H1 (cell line): ENCODE data around the gene MCRS1. TPM values are rescaled to one million over a fixed set of nuclear protein-coding genes. Genes with fewer than 3 reads are reported as not detected.

Experiments
- CTCF ChIA-PET: fragments of 300-600 bp; sonication (Branson Sonifier 250); formaldehyde crosslinking; loops from one replicate; lab custom pipeline; 2021; ENCODE audit not compliant: partially characterized antibody; lab: Charles Lee
- POLR2A ChIA-PET: fragments of 300-600 bp; sonication (Branson Sonifier 250); formaldehyde crosslinking; loops from one replicate; lab custom pipeline; 2021; ENCODE audit warnings: inconsistent platforms; ENCODE audit not compliant: partially characterized antibody; lab: Charles Lee
- DNase-seq, 2 experiments: peaks; one replicate each; pipeline versions ENCODE4 v3.0.0 to v3.0.0-alpha.2; 2010 to 2022; ENCODE audit warnings: low spot score in 2 of 2, low read depth in 1 of 2, mixed read lengths in 1 of 2
- FAIRE-seq: peaks from 2 replicates; lab custom pipeline; 2011; peaks lifted over from hg19 to GRCh38; lab: Jason Lieb, UNC
- H2AFZ ChIP-seq: 2 replicates; pipeline ENCODE4 v1.8.1; 2012; ENCODE audit warnings: low read length, inconsistent platforms
- H2AK5ac ChIP-seq: 2 replicates; pipeline ENCODE4 v1.6.1; 2013; ENCODE audit warnings: low read depth, low read length
- H2BK120ac ChIP-seq: replicated peaks from 2 replicates; pipeline ENCODE3; 2013; ENCODE audit warnings: low read depth, low read length, inconsistent platforms
- H2BK12ac ChIP-seq: 2 replicates; pipeline ENCODE4 v1.6.1; 2013; ENCODE audit warnings: low read depth, low read length
- H2BK15ac ChIP-seq: 2 replicates; pipeline ENCODE4 v1.6.1; 2013; ENCODE audit warnings: low read length
- H2BK20ac ChIP-seq: 2 replicates; pipeline ENCODE4 v1.6.1; 2013; ENCODE audit warnings: low read length
- H2BK5ac ChIP-seq: 2 replicates; pipeline ENCODE4 v1.6.1; 2013; ENCODE audit warnings: low read depth, low read length
- H3K14ac ChIP-seq: 2 replicates; pipeline ENCODE4 v1.6.1; 2013; ENCODE audit warnings: inconsistent platforms; ENCODE audit not compliant: insufficient read length
- H3K18ac ChIP-seq: 2 replicates; pipeline ENCODE4 v1.6.1; 2013; ENCODE audit warnings: low read length; ENCODE audit errors: extremely low read depth
- H3K23ac ChIP-seq: 2 replicates; pipeline ENCODE4 v1.6.1; 2013; ENCODE audit warnings: inconsistent platforms; ENCODE audit not compliant: insufficient read length
- H3K23me2 ChIP-seq: 2 replicates; pipeline ENCODE4 v1.6.1; 2013; ENCODE audit warnings: low read depth, low read length
- H3K27ac ChIP-seq: 2 replicates; pipeline ENCODE4 v1.6.1; 2011; ENCODE audit warnings: low read depth, low read length, inconsistent platforms
- H3K27me3 ChIP-seq, 4 experiments: replicated peaks in 1 of 4; 1 replicate in 1 of 4; 2 replicates in 3 of 4; pipeline versions ENCODE4 v1.6.1 to v1.8.1; 2011 to 2013; ENCODE audit warnings: low read length in 3 of 4, mild to moderate bottlenecking in 3 of 4, inconsistent platforms in 2 of 4, mixed read lengths in 2 of 4, moderate library complexity in 1 of 4; ENCODE audit not compliant: control insufficient read depth in 3 of 4, insufficient read depth in 3 of 4; ENCODE audit errors: extremely low read depth in 1 of 4
- H3K36me3 ChIP-seq, 4 experiments: 2 replicates each; pipeline versions ENCODE4 v1.6.1 to v1.8.1; 2011 to 2013; ENCODE audit warnings: mild to moderate bottlenecking in 4 of 4, low read length in 3 of 4, moderate library complexity in 2 of 4, control low read depth in 1 of 4, inconsistent platforms in 1 of 4; ENCODE audit not compliant: insufficient read depth in 4 of 4, control insufficient read depth in 2 of 4
- H3K4ac ChIP-seq: replicated peaks from 2 replicates; pipeline ENCODE3; 2013; ENCODE audit warnings: low read length, low read depth, mixed read lengths, inconsistent platforms; ENCODE audit not compliant: insufficient read length
- H3K4me1 ChIP-seq, 4 experiments: replicated peaks in 1 of 4; 1 replicate in 1 of 4; 2 replicates in 3 of 4; pipeline versions ENCODE4 v1.6.1 to v1.8.1; 2011 to 2013; ENCODE audit warnings: low read length in 3 of 4, inconsistent platforms in 2 of 4, mixed read lengths in 1 of 4; ENCODE audit not compliant: insufficient read depth in 4 of 4, control insufficient read depth in 3 of 4
- H3K4me2 ChIP-seq, 2 experiments: 2 replicates each; pipeline versions ENCODE4 v1.6.1 to v1.8.1; 2011 to 2013; ENCODE audit warnings: low read depth in 2 of 2, low read length in 2 of 2, control low read depth in 1 of 2, inconsistent platforms in 1 of 2, mild to moderate bottlenecking in 1 of 2; ENCODE audit not compliant: insufficient read depth in 1 of 2
- H3K4me3 ChIP-seq, 4 experiments: fragments of 200-600, 300-600 bp in 1 of 4; sonication (generic), shearing (Covaris generic), sonication (Bioruptor Twin) in 1 of 4; 2 replicates each; pipeline versions ENCODE4 v1.5.1 to v1.8.1; 2011 to 2016; ENCODE audit warnings: low read length in 4 of 4, low read depth in 3 of 4, control low read depth in 2 of 4, inconsistent platforms in 2 of 4, mild to moderate bottlenecking in 2 of 4, mixed read lengths in 1 of 4, moderate library complexity in 1 of 4; ENCODE audit not compliant: insufficient read depth in 2 of 4; ENCODE audit errors: extremely low read depth in 1 of 4
- H3K56ac ChIP-seq: replicated peaks from 2 replicates; pipeline ENCODE3; 2013; ENCODE audit warnings: low read depth, mild to moderate bottlenecking, mixed read lengths, low read length, inconsistent platforms; ENCODE audit not compliant: insufficient read length
- H3K79me1 ChIP-seq: 2 replicates; pipeline ENCODE4 v1.6.1; 2013; ENCODE audit warnings: low read depth, low read length, control low read depth
- H3K79me2 ChIP-seq, 2 experiments: 2 replicates each; pipeline versions ENCODE4 v1.6.1 to v1.8.1; 2012 to 2013; ENCODE audit warnings: low read length in 2 of 2, mild to moderate bottlenecking in 2 of 2, inconsistent platforms in 1 of 2; ENCODE audit not compliant: insufficient read depth in 2 of 2, control insufficient read depth in 1 of 2
- H3K9ac ChIP-seq, 4 experiments: replicated peaks in 1 of 4; 1 replicate in 1 of 4; 2 replicates in 3 of 4; pipeline versions ENCODE4 v1.6.1 to v1.8.1; 2011 to 2013; ENCODE audit warnings: low read depth in 3 of 4, low read length in 3 of 4, control low read depth in 2 of 4, mild to moderate bottlenecking in 2 of 4, moderate library complexity in 2 of 4, inconsistent platforms in 1 of 4; ENCODE audit errors: extremely low read depth in 1 of 4
- H3K9me3 ChIP-seq, 2 experiments: 2 replicates each; pipeline versions ENCODE4 v1.6.1 to v1.8.1; 2012 to 2013; ENCODE audit warnings: mild to moderate bottlenecking in 2 of 2, moderate library complexity in 2 of 2, control low read depth in 1 of 2, inconsistent platforms in 1 of 2, low read depth in 1 of 2, low read length in 1 of 2, mixed read lengths in 1 of 2; ENCODE audit not compliant: insufficient read depth in 2 of 2
- H4K20me1 ChIP-seq, 2 experiments: replicated peaks in 1 of 2; 2 replicates each; pipeline versions ENCODE3 to v1.8.1; 2011 to 2013; ENCODE audit warnings: inconsistent platforms in 2 of 2, low read length in 2 of 2, mild to moderate bottlenecking in 1 of 2; ENCODE audit not compliant: insufficient read depth in 2 of 2, control insufficient read depth in 1 of 2
- H4K5ac ChIP-seq: 2 replicates; pipeline ENCODE4 v1.6.1; 2013; ENCODE audit warnings: low read length, low read depth, mixed read lengths, inconsistent platforms; ENCODE audit not compliant: insufficient read length
- H4K8ac ChIP-seq: 2 replicates; pipeline ENCODE4 v1.8.0; 2013; ENCODE audit warnings: mild to moderate bottlenecking, moderate library complexity, low read length, inconsistent platforms; ENCODE audit not compliant: insufficient read depth; ENCODE audit errors: extremely low read depth
- H4K91ac ChIP-seq: replicated peaks from 2 replicates; pipeline ENCODE3; 2013; ENCODE audit warnings: low read length, mixed read lengths, inconsistent platforms; ENCODE audit not compliant: insufficient read length
- BACH1 ChIP-seq: IDR thresholded peaks from 2 replicates; pipeline ENCODE4 v1.6.1; 2012; ENCODE audit warnings: low read length, improper control_type of control experiment
- HDAC6 ChIP-seq: IDR thresholded peaks from one replicate; pipeline ENCODE4 v1.7.1; 2012; ENCODE audit warnings: low read depth, mild to moderate bottlenecking, inconsistent platforms, low read length, moderate library complexity
- MAX ChIP-seq: IDR thresholded peaks from 2 replicates; pipeline ENCODE4 v1.6.1; 2012; ENCODE audit warnings: inconsistent platforms
- RAD21 ChIP-seq, 2 experiments: IDR thresholded peaks in 1 of 2; conservative IDR thresholded peaks in 1 of 2; 2 replicates each; pipeline ENCODE4 v1.6.1; 2011; ENCODE audit warnings: low read depth in 2 of 2, low read length in 2 of 2, improper control_type of control experiment in 1 of 2, inconsistent platforms in 1 of 2, mild to moderate bottlenecking in 1 of 2, moderate library complexity in 1 of 2
- RBBP5 ChIP-seq: IDR thresholded peaks from 2 replicates; pipeline ENCODE4 v1.7.1; 2012; ENCODE audit warnings: low read depth, mild to moderate bottlenecking, inconsistent platforms, low read length, moderate library complexity, borderline replicate concordance
- SP4 ChIP-seq: IDR thresholded peaks from 2 replicates; pipeline ENCODE4 v1.6.1; 2012; ENCODE audit warnings: low read length, inconsistent platforms
- SRF ChIP-seq: IDR thresholded peaks from 2 replicates; pipeline ENCODE4 v1.6.1; 2011; ENCODE audit warnings: mild to moderate bottlenecking, low read depth, low read length, moderate library complexity
- SUZ12 ChIP-seq: fragments of 200-600 bp; sonication (generic); IDR thresholded peaks from 2 replicates; pipeline ENCODE4 v1.6.1; 2012; ENCODE audit warnings: mild to moderate bottlenecking, inconsistent platforms, low read length, moderate library complexity, mixed read lengths
- USF2 ChIP-seq: IDR thresholded peaks from 2 replicates; pipeline ENCODE4 v1.6.1; 2011; ENCODE audit warnings: low read length, improper control_type of control experiment
- ZNF274 ChIP-seq: IDR thresholded peaks from 2 replicates; pipeline ENCODE4 v1.7.0; 2012; ENCODE audit warnings: low read length, borderline replicate concordance; ENCODE audit errors: extremely low read depth
- WGBS, 2 experiments: shearing (Covaris generic) in 1 of 2; methylation state at CpG; one replicate each; pipeline versions ENCODE4 v1.1.6 to v1.1.7; 2013 to 2015; ENCODE audit warnings: low lambda C conversion rate in 2 of 2, mixed read lengths in 2 of 2, inconsistent platforms in 1 of 2, low coverage in 1 of 2, missing lambda C conversion rate in 1 of 2; ENCODE audit not compliant: insufficient replicate concordance in 2 of 2, insufficient coverage in 1 of 2, insufficient read length in 1 of 2; ENCODE audit errors: extremely low coverage in 1 of 2, missing lambda C conversion rate in 1 of 2; 5-methylcytosine and 5-hydroxymethylcytosine counted together
- polyA plus RNA-seq, 7 experiments: library from polyadenylated mRNA; depleted of rRNA in 3 of 7; stranded (reverse) in 5 of 7; unstranded in 2 of 7; fragments of >200 nt in 5 of 7; fragments of 200-250 nt in 2 of 7; gene quantifications; 1 replicate in 5 of 7; 2 replicates in 1 of 7; 4 replicates in 1 of 7; pipeline versions ENCODE4 v1.2.1 to v1.2.3, GENCODE V29; 2011 to 2013; ENCODE audit warnings: missing spikeins in 2 of 7, mixed read lengths in 2 of 7
- total RNA-seq: library from RNA; stranded (reverse); fragmentation: NEBNext Ultra II Directional; extraction: Animal tissue kit (Norgen Biotek cat#: 25700); gene quantifications from 2 replicates; pipeline ENCODE4 v1.2.1, GENCODE V29; 2021

MCRS1 gene
- total and polyA plus RNA-seq, 2 of the 8 experiments (the other 6 are each of a cell fraction or from before 2014, with no cell fraction given), result 90.3 to 139 TPM

GRCh38 chr12:49560695-49561094 lies 7.2 kb downstream of the MCRS1 start:
- H2BK12ac ChIP-seq, result no peak overlapping the region
- H3K4ac ChIP-seq, result no peak overlapping the region
- H3K14ac ChIP-seq, result no peak overlapping the region
- H3K36me3 ChIP-seq, result peaks cover 28 to 66% (median 46%) of the 10 kb centered on the region in 4 experiments; a peak in 7 of 8 replicates
- no peaks in the 10 kb centered on the region for H3K9me3 ChIP-seq
- no peak overlapping the region for H2BK20ac ChIP-seq
- no peak overlapping the region for H2BK5ac ChIP-seq
- no peak overlapping the region for H2BK120ac ChIP-seq
- CTCF ChIA-PET, result interaction anchor here (1.1 to 14.0 kb wide), 4 partner anchors 8 to 218 kb away, joined by 3 to 140 read pairs (median 60); no protein-coding TSS in a partner anchor
- H3K9ac ChIP-seq, result no peak overlapping the region
- no peak overlapping the region for H2AFZ ChIP-seq
- no peak overlapping the region for H3K23ac ChIP-seq
- peaks cover 4% of the 10 kb centered on the region; the same call in 1 of the 2 replicates for H3K79me1 ChIP-seq
- no peaks in the 10 kb centered on the region for H3K79me2 ChIP-seq
- H3K23me2 ChIP-seq, result no peaks in the 10 kb centered on the region
- no peak for FAIRE-seq
- H3K4me3 ChIP-seq, result no peak overlapping the region
- no peak overlapping the region for H4K5ac ChIP-seq
- no peak overlapping the region for H4K8ac ChIP-seq
- 93% methylated on average over 7 of the region's 7 CpGs; no CpG with 5 or more reads in 1 of the 2 experiments for WGBS, 2 experiments
- DNase-seq, result no peak
- H3K56ac ChIP-seq, result no peak overlapping the region
- no peak overlapping the region for H3K18ac ChIP-seq
- H3K4me1 ChIP-seq, result no peaks in the 10 kb centered on the region
- TF ChIP-seq USF2 (no peak), SRF (no peak), ZNF274 (no peak), RBBP5 (no peak), MAX (no peak), SP4 (no peak), SUZ12 (no peak), RAD21 (IDR thresholded peaks at IDR 0.05 in 1 of 2, conservative IDR thresholded peaks at IDR 0.05 in 1 of 2; ENCODE audit: low read depth in 2 of 2, low read length in 2 of 2) (no peak), BACH1 (no peak), HDAC6 (no peak)
- TF ChIP-seq, all 59 proteins: peak for 0
- H2BK15ac ChIP-seq, result no peak overlapping the region
- no peaks in the 10 kb centered on the region for H3K27me3 ChIP-seq
- no peak overlapping the region for H3K4me2 ChIP-seq
- H4K20me1 ChIP-seq, result peaks cover 0 to 12% of the 10 kb centered on the region in 2 experiments
- no peak overlapping the region for H3K27ac ChIP-seq
- POLR2A ChIA-PET, result interaction anchor here (1.2 to 1.7 kb wide), 6 partner anchors 9 to 59 kb away, joined by 3 to 5 read pairs (median 3); no protein-coding TSS in a partner anchor
- no peak overlapping the region for H2AK5ac ChIP-seq
- H4K91ac ChIP-seq, result no peak overlapping the region
